Glutamatergic neuron (in vitro differentiated cells): Measurements from ENCODE around the gene TMC8. TPM values are rescaled to one million over a fixed set of nuclear protein-coding genes. Genes with fewer than 3 reads are reported as not detected.

ENCODE experiments used
- DNase-seq: peaks from one replicate; pipeline ENCODE4 v3.0.0; 2022
- H3K27ac Mint-ChIP-seq: one replicate; pipeline ENCODE4 v1.8.0; 2020; ENCODE audit warnings: mild to moderate bottlenecking, mixed read lengths, inconsistent platforms; ENCODE audit not compliant: unreplicated experiment
- H3K27me3 Mint-ChIP-seq: one replicate; pipeline ENCODE4 v1.8.0; 2020; ENCODE audit warnings: mild to moderate bottlenecking, moderate library complexity, mixed read lengths, inconsistent platforms; ENCODE audit not compliant: unreplicated experiment
- H3K36me3 Mint-ChIP-seq: one replicate; pipeline ENCODE4 v1.8.0; 2020; ENCODE audit warnings: mild to moderate bottlenecking, mixed read lengths, inconsistent platforms; ENCODE audit not compliant: unreplicated experiment
- H3K4me1 Mint-ChIP-seq: one replicate; pipeline ENCODE4 v1.8.0; 2020; ENCODE audit warnings: mild to moderate bottlenecking, low read depth, mixed read lengths, inconsistent platforms; ENCODE audit not compliant: unreplicated experiment
- H3K4me3 Mint-ChIP-seq: one replicate; pipeline ENCODE4 v1.8.0; 2020; ENCODE audit warnings: mild to moderate bottlenecking, mixed read lengths, inconsistent platforms; ENCODE audit not compliant: unreplicated experiment
- H3K9me3 Mint-ChIP-seq: one replicate; pipeline ENCODE4 v1.8.0; 2020; ENCODE audit warnings: mild to moderate bottlenecking, moderate library complexity, mixed read lengths, inconsistent platforms; ENCODE audit not compliant: unreplicated experiment
- total RNA-seq: library from RNA; stranded (reverse); fragmentation: NEBNext Ultra II Directional; extraction: Animal tissue kit (Norgen Biotek cat#: 25700); gene quantifications from one replicate; pipeline ENCODE4 v1.2.1, GENCODE V29; 2021; ENCODE audit not compliant: unreplicated experiment
- TF ChIP-seq, protein P1 (sequence below): fragments of 200-600 bp; sonication (generic); IDR thresholded peaks from one replicate; pipeline ENCODE4 v1.5.0; 2021; ENCODE audit not compliant: partially characterized antibody, unreplicated experiment

TMC8 gene
- total RNA-seq, 1 donor from 2014 or later = not detected

GRCh38 chr17:78159575-78160158 is 29.1 kb downstream of the TMC8 start:
- DNase-seq = no peak
- Mint-ChIP-seq H3K27me3 (no peaks in the 10 kb centered on the region), H3K36me3 (no peaks in the 10 kb centered on the region), H3K9me3 (peaks cover 1% of the 10 kb centered on the region), H3K4me3 (no peak overlapping the region), H3K27ac (no peak overlapping the region), H3K4me1 (no peaks in the 10 kb centered on the region)
- TF ChIP-seq, protein P1, sequence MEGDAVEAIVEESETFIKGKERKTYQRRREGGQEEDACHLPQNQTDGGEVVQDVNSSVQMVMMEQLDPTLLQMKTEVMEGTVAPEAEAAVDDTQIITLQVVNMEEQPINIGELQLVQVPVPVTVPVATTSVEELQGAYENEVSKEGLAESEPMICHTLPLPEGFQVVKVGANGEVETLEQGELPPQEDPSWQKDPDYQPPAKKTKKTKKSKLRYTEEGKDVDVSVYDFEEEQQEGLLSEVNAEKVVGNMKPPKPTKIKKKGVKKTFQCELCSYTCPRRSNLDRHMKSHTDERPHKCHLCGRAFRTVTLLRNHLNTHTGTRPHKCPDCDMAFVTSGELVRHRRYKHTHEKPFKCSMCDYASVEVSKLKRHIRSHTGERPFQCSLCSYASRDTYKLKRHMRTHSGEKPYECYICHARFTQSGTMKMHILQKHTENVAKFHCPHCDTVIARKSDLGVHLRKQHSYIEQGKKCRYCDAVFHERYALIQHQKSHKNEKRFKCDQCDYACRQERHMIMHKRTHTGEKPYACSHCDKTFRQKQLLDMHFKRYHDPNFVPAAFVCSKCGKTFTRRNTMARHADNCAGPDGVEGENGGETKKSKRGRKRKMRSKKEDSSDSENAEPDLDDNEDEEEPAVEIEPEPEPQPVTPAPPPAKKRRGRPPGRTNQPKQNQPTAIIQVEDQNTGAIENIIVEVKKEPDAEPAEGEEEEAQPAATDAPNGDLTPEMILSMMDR = no peak

GRCh38 chr17:78163881-78164747 is 33.5 kb downstream of the TMC8 start:
- Mint-ChIP-seq H3K27me3 (no peaks in the 10 kb centered on the region), H3K9me3 (peaks cover 3% of the 10 kb centered on the region), H3K36me3 (no peaks in the 10 kb centered on the region), H3K27ac (no peak overlapping the region), H3K4me1 (no peaks in the 10 kb centered on the region), H3K4me3 (no peak overlapping the region)
- TF ChIP-seq, protein P1 = no peak
- no peak for DNase-seq

DNA sequence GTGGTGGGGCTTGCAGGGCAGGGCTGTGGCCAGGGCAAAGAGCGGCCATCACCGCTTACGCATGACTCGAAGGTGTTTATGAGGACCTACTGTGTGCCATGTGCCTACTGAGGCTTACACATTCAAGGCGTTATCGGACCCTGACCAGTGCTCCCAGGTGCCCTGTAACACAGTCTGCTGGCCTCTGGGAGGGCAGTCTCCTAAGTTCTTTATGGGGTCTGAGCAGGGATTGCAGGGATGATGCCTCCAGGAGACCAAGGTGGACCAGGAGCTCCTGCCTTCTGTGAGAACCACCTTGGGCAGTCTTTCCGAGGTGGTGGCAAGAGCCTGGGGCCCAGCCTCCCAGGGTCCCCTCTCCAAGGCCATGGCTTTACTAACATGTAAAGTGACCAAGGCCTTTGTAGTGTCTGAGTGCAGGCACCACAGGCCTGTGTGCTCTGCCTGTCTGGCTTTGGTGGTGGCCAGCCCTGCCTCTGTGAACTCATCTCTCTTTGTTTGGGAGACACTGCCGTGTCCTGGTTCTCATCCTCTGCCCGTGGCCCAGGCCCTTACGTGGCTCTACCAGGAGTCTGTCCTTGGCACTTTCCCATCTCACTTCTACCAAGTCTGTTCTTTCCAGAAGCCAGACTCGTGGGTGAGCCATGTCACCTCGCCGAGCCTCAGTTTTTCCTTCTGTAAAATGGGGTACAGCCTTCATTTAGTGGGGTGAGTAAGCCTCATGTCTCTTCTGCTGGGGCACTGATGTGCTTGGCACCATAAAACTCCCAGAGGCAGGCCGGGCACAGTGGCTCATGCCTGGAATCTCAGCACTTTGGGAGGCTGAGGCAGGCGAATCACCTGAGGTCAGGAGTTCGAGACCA is 34.4 kb downstream of the TMC8 start:
- TF ChIP-seq, protein P1 = no peak

GRCh38 chr17:78166416-78166815 is 35.8 kb downstream of the TMC8 start:
- H3K27me3 Mint-ChIP-seq = no peaks in the 10 kb centered on the region
- H3K27ac Mint-ChIP-seq = no peak overlapping the region
- H3K9me3 Mint-ChIP-seq = peaks cover 3% of the 10 kb centered on the region
- no peaks in the 10 kb centered on the region for H3K36me3 Mint-ChIP-seq
- TF ChIP-seq, protein P1 = no peak
- H3K4me3 Mint-ChIP-seq = no peak overlapping the region
- H3K4me1 Mint-ChIP-seq = no peaks in the 10 kb centered on the region
- no peak for DNase-seq

More for the DNA sequence above, 34.4 kb downstream of the TMC8 start:
- no peaks in the 10 kb centered on the region for H3K4me1 Mint-ChIP-seq
- H3K27ac Mint-ChIP-seq = no peak overlapping the region
- H3K9me3 Mint-ChIP-seq = peaks cover 2% of the 10 kb centered on the region
- no peak for DNase-seq
- no peaks in the 10 kb centered on the region for H3K27me3 Mint-ChIP-seq
- H3K36me3 Mint-ChIP-seq = no peaks in the 10 kb centered on the region
- H3K4me3 Mint-ChIP-seq = no peak overlapping the region
